ENCODE data around the gene MKRN2OS. TPM values are rescaled to one million over a fixed set of nuclear protein-coding genes. Genes with fewer than 3 reads are reported as not detected.

The MKRN2OS gene
- total and polyA plus RNA-seq, 10 of the 15 experiments (the other 5 are each of a cell fraction or from before 2014, with no cell fraction given): 0.20 to 1.0 (median 0.40) TPM; not detected in 4

- ChIA-PET SMC1A (ENCODE audit: uncharacterized antibody, unreplicated experiment) (no interaction called here), RAD21 (ENCODE audit: unreplicated experiment) (no interaction called here), CTCF (interaction anchor here (1.8 kb wide), 1 partner anchor 9 kb away, joined by 6 read pairs; no protein-coding TSS in a partner anchor), POLR2A (no interaction called here)
- Histone ChIP-seq H3K27ac (ENCODE audit: control insufficient read depth, insufficient read depth) (no peak overlapping the region), H3K27me3 (replicated peaks in 1 of 2; ENCODE audit: control insufficient read depth in 2 of 2, insufficient read depth in 2 of 2, low read length in 1 of 2) (no peaks in the 10 kb centered on the region), H4K20me1 (ENCODE audit: control insufficient read depth, insufficient read depth) (no peaks in the 10 kb centered on the region), H3K36me3 (ENCODE audit: control insufficient read depth in 2 of 2, insufficient read depth in 2 of 2, low read length in 1 of 2) (peaks cover 7 to 19% of the 10 kb centered on the region in 2 experiments), H3K9me3 (replicated peaks; ENCODE audit: control insufficient read depth, insufficient read depth, low read length) (no peaks in the 10 kb centered on the region), H3K4me2 (ENCODE audit: control insufficient read depth, insufficient read depth) (no peak overlapping the region), H3K79me2 (ENCODE audit: control insufficient read depth, insufficient read depth, low read length) (no peaks in the 10 kb centered on the region), H3K9ac (ENCODE audit: control insufficient read depth, insufficient read depth, low read length) (no peak overlapping the region), H3K4me1 (ENCODE audit: control insufficient read depth, insufficient read depth, low read length) (no peaks in the 10 kb centered on the region), H2AFZ (ENCODE audit: control insufficient read depth, low read depth, low read length) (no peak overlapping the region), H3K4me3 (no peak overlapping the region)
- DNase-seq (ENCODE audit: low read depth, low spot score): no peak
- no peak for ATAC-seq
- in situ Hi-C loops (cut with MboI) (no loop called here), intact Hi-C loops (cut with micrococcal nuclease; ENCODE audit: unreplicated experiment) (no loop called here)
- 83% methylated on average over 18 of the region's 18 CpGs for WGBS (ENCODE audit: insufficient coverage, insufficient replicate concordance, low lambda C conversion rate, missing lambda C conversion rate)
- BruUV-seq (replicated peaks): no TSS peak
- TF ChIP-seq TARDBP (IDR thresholded peaks at IDR 0.05; ENCODE audit: borderline replicate concordance): no peak
- TF ChIP-seq EED (IDR thresholded peaks at IDR 0.05; ENCODE audit: low read depth): no peak
- TF ChIP-seq ZSCAN29 (IDR thresholded peaks at IDR 0.05): no peak
- FAIRE-seq: no peak
These were observed 42.0 kb downstream of the MKRN2OS start for GRCh38 chr3:12503126-12503957.

DNA sequence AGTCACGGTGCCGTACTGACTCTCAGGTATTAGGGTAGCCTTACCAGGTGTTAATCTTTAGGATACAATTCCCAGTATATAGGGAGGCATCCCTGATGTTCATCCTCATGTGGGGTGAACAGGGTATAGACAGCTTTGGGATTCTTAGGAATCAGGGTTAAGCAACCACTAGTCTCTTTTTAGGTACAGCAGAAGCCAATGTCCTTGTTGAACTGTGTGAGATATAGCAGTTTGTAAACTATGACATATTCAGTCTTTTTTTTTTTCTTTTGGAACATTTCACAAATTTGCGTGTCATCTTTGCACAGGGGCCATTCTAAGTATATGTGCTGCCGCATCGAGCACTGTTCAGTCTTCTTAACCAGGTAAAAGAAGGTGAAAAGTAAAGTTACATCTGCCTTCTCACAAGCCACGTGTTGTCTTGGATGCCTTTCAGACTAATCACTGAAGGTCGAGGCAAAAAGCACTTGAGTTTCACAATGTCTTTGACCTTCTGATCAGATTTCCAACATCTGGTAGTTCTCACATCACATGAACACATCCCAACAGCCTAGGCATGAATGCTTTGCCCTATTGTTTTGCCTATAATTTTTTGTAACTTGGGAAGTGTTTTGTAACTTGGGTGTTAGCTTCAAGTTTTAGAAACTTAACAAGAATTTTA is 43.8 kb downstream of the MKRN2OS start:
- ChIA-PET RAD21 (ENCODE audit: unreplicated experiment) (no interaction called here), SMC1A (ENCODE audit: uncharacterized antibody, unreplicated experiment) (no interaction called here), CTCF (no interaction called here), POLR2A (no interaction called here)
- Histone ChIP-seq H3K27ac (ENCODE audit: control insufficient read depth, insufficient read depth) (no peak overlapping the region), H3K79me2 (ENCODE audit: control insufficient read depth, insufficient read depth, low read length) (no peaks in the 10 kb centered on the region), H3K27me3 (replicated peaks in 1 of 2; ENCODE audit: control insufficient read depth in 2 of 2, insufficient read depth in 2 of 2, low read length in 1 of 2) (no peaks in the 10 kb centered on the region), H3K9ac (ENCODE audit: control insufficient read depth, insufficient read depth, low read length) (no peak overlapping the region), H3K9me3 (replicated peaks; ENCODE audit: control insufficient read depth, insufficient read depth, low read length) (no peaks in the 10 kb centered on the region), H3K4me3 (no peak overlapping the region), H3K4me2 (ENCODE audit: control insufficient read depth, insufficient read depth) (no peak overlapping the region), H2AFZ (ENCODE audit: control insufficient read depth, low read depth, low read length) (no peak overlapping the region), H3K36me3 (ENCODE audit: control insufficient read depth in 2 of 2, insufficient read depth in 2 of 2, low read length in 1 of 2) (peaks cover 7 to 19% of the 10 kb centered on the region in 2 experiments), H3K4me1 (ENCODE audit: control insufficient read depth, insufficient read depth, low read length) (no peaks in the 10 kb centered on the region), H4K20me1 (ENCODE audit: control insufficient read depth, insufficient read depth) (no peaks in the 10 kb centered on the region)
- FAIRE-seq: no peak
- intact Hi-C loops (cut with micrococcal nuclease; ENCODE audit: unreplicated experiment) (no loop called here), in situ Hi-C loops (cut with MboI) (no loop called here)
- TF ChIP-seq RUNX3 (IDR thresholded peaks at IDR 0.05; ENCODE audit: low read length) (no peak), BMI1 (IDR thresholded peaks at IDR 0.05; ENCODE audit: borderline replicate concordance) (no peak)
- no peak for ATAC-seq
- no TSS peak for BruUV-seq (replicated peaks)
- no peak for DNase-seq (ENCODE audit: low read depth, low spot score)
- 85% methylated on average over 7 of the region's 7 CpGs for WGBS (ENCODE audit: insufficient coverage, insufficient replicate concordance, low lambda C conversion rate, missing lambda C conversion rate)
